Peyer's patch (tissue), 4 donors: Measurements from ENCODE around the gene RASSF1. TPM values are rescaled to one million over a fixed set of nuclear protein-coding genes. Genes with fewer than 3 reads are reported as not detected.

Experiments
- DNase-seq, 3 donors: peaks; one replicate each; pipeline ENCODE4 v3.0.0-alpha.2; 2017 to 2019
- H3K27ac ChIP-seq, 4 donors: fragments of 200-600 bp; sonication (generic); one replicate each; pipeline ENCODE4 v1.5.1; 2016 to 2019
- H3K27me3 ChIP-seq, 2 donors: fragments of 200-600 bp; sonication (generic); one replicate each; pipeline ENCODE4 v1.5.1; 2019
- H3K36me3 ChIP-seq, 3 donors: fragments of 200-600 bp; sonication (generic); one replicate each; pipeline ENCODE4 v1.5.1; 2016 to 2019
- H3K4me1 ChIP-seq, 4 donors: fragments of 200-600 bp; sonication (generic); one replicate each; pipeline ENCODE4 v1.5.1; 2016 to 2019
- H3K4me3 ChIP-seq, 4 donors: fragments of 200-600 bp; sonication (generic); 1 replicate in 3 of 4; 2 replicates in 1 of 4; pipeline ENCODE4 v1.5.1; 2016 to 2019; ENCODE audit warnings: mild to moderate bottlenecking in 1 of 4
- H3K9me3 ChIP-seq, 4 donors: fragments of 200-600 bp; sonication (generic); one replicate each; pipeline ENCODE4 v1.5.1; 2016 to 2019; ENCODE audit warnings: mild to moderate bottlenecking in 1 of 4
- POLR2A ChIP-seq, 2 donors: fragments of 450-650 bp; IDR thresholded peaks; one replicate each; pipeline ENCODE4 v1.5.1; 2017; ENCODE audit warnings: antibody characterized with exemption in 2 of 2, mild to moderate bottlenecking in 2 of 2, moderate library complexity in 2 of 2
- total RNA-seq, 4 donors: library from RNA; depleted of rRNA; stranded (reverse); fragments of >200 nt; gene quantifications; one replicate each; pipeline ENCODE4 v1.1.0, GENCODE V29; 2016
- TF ChIP-seq, protein P1 (sequence below), 6 experiments: fragments of 450-650 bp in 4 of 6; fragments of 200-600 bp in 2 of 6; sonication (generic) in 1 of 6; IDR thresholded peaks; one replicate each; pipeline ENCODE4 v1.5.1; 2017 to 2019; ENCODE audit warnings: antibody characterized with exemption in 6 of 6, mild to moderate bottlenecking in 3 of 6, moderate library complexity in 1 of 6

The RASSF1 gene
- total RNA-seq, 4 donors from 2014 or later: 27.6 to 80.0 (median 29.4) TPM

DNA sequence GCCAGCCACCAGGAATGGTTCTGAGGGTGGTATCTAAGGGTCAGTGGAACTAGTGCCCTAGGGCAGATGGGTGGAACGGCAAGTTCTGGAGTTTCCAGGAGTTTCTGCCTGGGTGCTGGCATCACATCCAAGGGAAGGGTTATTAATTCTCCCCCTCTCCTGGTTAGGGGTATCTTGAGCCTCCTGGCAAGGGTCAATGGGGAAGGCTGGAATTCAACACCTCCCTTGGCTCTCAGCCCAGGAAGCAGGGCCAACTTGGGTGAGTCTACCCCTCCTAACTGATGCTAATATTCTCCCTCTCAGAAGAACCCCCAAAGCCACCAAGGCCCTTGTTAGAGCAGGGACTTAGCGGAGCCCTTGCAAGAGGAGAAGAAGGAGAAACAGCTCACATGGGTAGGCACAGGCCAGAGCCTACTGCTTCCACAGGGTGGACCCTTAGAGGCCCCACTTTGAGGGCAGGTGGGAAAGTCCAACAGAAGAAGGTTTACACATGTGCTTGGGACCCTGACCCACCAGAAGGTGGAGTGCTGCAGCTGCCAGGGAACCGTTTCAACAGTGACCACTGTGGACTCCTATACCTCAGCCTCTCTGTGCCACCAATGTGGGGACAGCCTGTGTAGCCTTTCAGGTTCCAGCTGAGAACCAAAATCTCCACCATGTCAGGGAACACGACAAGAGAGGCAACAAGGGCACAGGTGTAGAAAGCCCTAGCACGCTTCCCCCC is 15.4 kb upstream of the RASSF1 start:
- Histone ChIP-seq H3K9me3 (no peaks in the 10 kb centered on the region), H3K27ac (peak overlapping the region in 1 of 4 donors; percentile 66), H3K4me1 (peaks cover 3 to 46% (median 34%) of the 10 kb centered on the region in 4 donors), H3K4me3 (peak overlapping the region in 2 of 4 donors; percentile 67 to 84), H3K27me3 (no peaks in the 10 kb centered on the region), H3K36me3 (peaks cover 0 to 34% (median 0%) of the 10 kb centered on the region in 3 donors)
- TF ChIP-seq, protein P1, sequence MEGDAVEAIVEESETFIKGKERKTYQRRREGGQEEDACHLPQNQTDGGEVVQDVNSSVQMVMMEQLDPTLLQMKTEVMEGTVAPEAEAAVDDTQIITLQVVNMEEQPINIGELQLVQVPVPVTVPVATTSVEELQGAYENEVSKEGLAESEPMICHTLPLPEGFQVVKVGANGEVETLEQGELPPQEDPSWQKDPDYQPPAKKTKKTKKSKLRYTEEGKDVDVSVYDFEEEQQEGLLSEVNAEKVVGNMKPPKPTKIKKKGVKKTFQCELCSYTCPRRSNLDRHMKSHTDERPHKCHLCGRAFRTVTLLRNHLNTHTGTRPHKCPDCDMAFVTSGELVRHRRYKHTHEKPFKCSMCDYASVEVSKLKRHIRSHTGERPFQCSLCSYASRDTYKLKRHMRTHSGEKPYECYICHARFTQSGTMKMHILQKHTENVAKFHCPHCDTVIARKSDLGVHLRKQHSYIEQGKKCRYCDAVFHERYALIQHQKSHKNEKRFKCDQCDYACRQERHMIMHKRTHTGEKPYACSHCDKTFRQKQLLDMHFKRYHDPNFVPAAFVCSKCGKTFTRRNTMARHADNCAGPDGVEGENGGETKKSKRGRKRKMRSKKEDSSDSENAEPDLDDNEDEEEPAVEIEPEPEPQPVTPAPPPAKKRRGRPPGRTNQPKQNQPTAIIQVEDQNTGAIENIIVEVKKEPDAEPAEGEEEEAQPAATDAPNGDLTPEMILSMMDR (IDR thresholded peaks at IDR 0.05): no peak
- no peak for TF ChIP-seq POLR2A (IDR thresholded peaks at IDR 0.05)
- DNase-seq: no peak

DNA sequence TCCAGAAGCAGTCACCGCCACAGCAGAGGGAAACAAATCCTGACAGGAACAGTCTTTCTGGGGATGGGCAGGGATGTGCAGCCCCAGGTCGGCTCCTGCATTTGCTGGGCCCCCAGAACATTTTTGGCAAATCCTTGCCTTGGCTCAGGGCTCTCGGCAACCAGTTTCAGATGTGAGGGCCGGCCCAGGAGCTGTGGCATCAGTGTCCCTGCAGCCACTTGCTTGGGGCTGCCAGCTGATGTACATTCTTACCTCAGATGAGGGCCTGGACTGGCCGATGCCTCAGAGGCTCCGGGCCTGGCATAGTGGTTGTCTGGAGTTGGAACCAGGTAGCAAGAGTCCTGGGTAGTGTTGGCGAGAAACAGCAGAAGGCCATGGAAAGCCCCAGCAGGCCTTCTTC is 14.2 kb upstream of the RASSF1 start:
- Histone ChIP-seq H3K9me3 (no peaks in the 10 kb centered on the region), H3K27me3 (no peaks in the 10 kb centered on the region), H3K4me3 (no peak overlapping the region), H3K27ac (no peak overlapping the region), H3K4me1 (peaks cover 3 to 53% (median 36%) of the 10 kb centered on the region in 4 donors), H3K36me3 (peaks cover 0 to 34% (median 0%) of the 10 kb centered on the region in 3 donors)
- no peak for TF ChIP-seq POLR2A (IDR thresholded peaks at IDR 0.05)
- TF ChIP-seq, protein P1 (IDR thresholded peaks at IDR 0.05): no peak
- no peak for DNase-seq

DNA sequence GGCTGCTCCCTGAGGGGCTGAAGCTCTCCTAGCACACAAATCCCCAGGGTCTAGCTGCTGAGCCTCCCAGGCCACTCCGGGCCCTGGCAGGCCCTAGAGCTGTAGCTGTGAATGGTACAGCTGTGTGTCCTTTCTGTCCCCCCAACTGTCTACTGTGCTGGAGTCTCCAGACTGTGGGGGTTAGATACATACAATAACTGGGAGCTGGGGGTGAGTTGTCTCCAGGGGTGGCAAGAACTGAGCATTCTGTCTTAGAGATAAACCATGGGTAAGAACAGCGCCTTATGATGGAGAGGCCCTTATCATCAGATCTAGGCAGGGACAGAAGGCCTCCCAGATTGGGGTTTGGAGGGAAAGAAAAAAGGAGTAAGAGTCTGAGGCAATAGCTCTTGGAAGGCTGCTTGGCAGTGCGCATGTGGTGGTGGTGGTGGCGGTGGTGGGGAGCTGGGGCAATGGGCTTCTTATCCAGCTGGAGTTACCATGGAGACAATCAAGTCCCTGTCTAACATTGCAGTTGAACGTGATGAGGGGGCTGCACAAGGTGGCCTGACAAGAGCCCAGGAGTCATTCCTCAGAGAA is 13.6 kb upstream of the RASSF1 start:
- no peak overlapping the region for H3K27ac ChIP-seq
- H3K4me1 ChIP-seq: peaks cover 3 to 59% (median 40%) of the 10 kb centered on the region in 4 donors
- no peak overlapping the region for H3K4me3 ChIP-seq
- no peaks in the 10 kb centered on the region for H3K27me3 ChIP-seq
- H3K36me3 ChIP-seq: peaks cover 0 to 34% (median 0%) of the 10 kb centered on the region in 3 donors
- no peaks in the 10 kb centered on the region for H3K9me3 ChIP-seq
- TF ChIP-seq POLR2A (IDR thresholded peaks at IDR 0.05): no peak
- TF ChIP-seq, protein P1 (IDR thresholded peaks at IDR 0.05): no peak
- DNase-seq: no peak

DNA sequence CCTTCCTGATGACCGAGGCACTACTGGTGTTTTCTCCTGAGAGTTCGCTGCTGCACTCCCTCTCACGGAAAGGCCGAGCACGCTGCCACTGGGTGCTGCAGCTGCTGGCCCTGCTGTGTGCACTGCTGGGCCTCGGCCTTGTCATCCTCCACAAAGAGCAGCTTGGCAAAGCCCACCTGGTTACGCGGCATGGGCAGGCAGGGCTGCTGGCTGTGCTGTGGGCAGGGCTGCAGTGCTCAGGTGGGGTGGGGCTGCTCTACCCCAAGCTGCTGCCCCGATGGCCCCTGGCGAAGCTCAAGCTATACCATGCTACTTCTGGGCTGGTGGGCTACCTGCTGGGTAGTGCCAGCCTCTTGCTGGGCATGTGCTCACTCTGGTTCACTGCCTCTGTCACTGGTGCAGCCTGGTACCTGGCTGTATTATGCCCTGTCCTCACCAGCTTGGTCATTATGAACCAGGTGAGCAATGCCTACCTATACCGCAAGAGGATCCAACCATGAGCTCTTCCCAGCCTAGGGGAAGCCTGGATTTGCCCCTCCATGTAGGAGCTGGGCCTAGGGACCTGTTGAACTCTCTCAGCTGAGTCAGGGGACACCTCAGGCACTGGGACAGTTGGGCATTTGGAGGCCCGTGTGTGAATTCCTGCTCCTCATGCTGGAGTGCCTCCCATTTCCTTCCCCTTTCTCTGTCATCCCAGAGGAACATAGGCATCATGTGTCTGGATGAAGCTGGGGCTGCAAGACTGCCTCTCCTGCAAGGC is 12.8 kb upstream of the RASSF1 start:
- no peak for DNase-seq
- TF ChIP-seq, protein P1 (IDR thresholded peaks at IDR 0.05): no peak
- TF ChIP-seq POLR2A (IDR thresholded peaks at IDR 0.05): no peak
- no peaks in the 10 kb centered on the region for H3K9me3 ChIP-seq
- H3K36me3 ChIP-seq: peaks cover 0 to 41% (median 0%) of the 10 kb centered on the region in 3 donors
- H3K4me3 ChIP-seq: no peak overlapping the region
- H3K27me3 ChIP-seq: no peaks in the 10 kb centered on the region
- H3K27ac ChIP-seq: no peak overlapping the region
- peaks cover 3 to 61% (median 36%) of the 10 kb centered on the region in 4 donors for H3K4me1 ChIP-seq

DNA sequence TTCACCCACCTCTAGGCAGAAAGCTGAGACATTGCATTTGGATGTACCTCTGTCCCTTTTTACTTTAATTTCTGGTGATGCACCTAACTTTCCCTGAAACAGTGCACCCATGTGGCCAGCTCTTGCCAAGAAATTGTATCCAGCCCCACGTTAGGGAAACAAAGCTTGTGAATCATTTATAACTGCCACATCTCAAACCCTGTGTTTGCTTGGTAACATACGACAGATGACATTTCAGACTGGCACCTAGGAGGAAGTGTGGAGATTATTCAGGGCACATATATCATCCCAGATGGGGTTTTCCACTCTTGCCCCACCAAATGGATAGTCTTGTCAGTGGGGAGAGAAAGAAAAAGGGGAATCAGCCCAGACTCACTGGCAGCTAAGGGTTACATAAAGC is 12.1 kb upstream of the RASSF1 start:
- Histone ChIP-seq H3K4me1 (peaks cover 3 to 54% (median 30%) of the 10 kb centered on the region in 4 donors), H3K27me3 (no peaks in the 10 kb centered on the region), H3K36me3 (peaks cover 0 to 47% (median 0%) of the 10 kb centered on the region in 3 donors), H3K9me3 (no peaks in the 10 kb centered on the region), H3K27ac (no peak overlapping the region), H3K4me3 (no peak overlapping the region)
- TF ChIP-seq, protein P1 (IDR thresholded peaks at IDR 0.05): peak in 3 of 6 experiments; percentile 25 to 36 (median 25)
- no peak for TF ChIP-seq POLR2A (IDR thresholded peaks at IDR 0.05)
- no peak for DNase-seq
